WTC11 (cell line): ENCODE data around the gene ALAD. TPM values are rescaled to one million over a fixed set of nuclear protein-coding genes. Genes with fewer than 3 reads are reported as not detected.

Source experiments
- ATAC-seq: fragments of 200-7000 bp; cut with Tn5 transposase; 2 replicates; pipeline ENCODE4 v1.10.0; 2021; ENCODE audit warnings: mild to moderate bottlenecking, moderate library complexity
- CTCF ChIA-PET: fragments of 300-600 bp; sonication (Branson Sonifier 250); formaldehyde crosslinking; loops from one replicate; lab custom pipeline; 2021; ENCODE audit warnings: antibody characterized with exemption; lab: Charles Lee
- POLR2A ChIA-PET: fragments of 350-600 bp; sonication (Branson Sonifier 250); formaldehyde crosslinking; loops from one replicate; lab custom pipeline; 2021; ENCODE audit warnings: antibody characterized with exemption; lab: Charles Lee
- DNase-seq: peaks from one replicate; pipeline ENCODE4 v3.0.0; 2021; ENCODE audit warnings: low spot score
- H3K27ac Mint-ChIP-seq: 2 replicates; pipeline ENCODE4 v1.8.0; 2021; ENCODE audit warnings: mixed read lengths
- H3K27me3 Mint-ChIP-seq: 2 replicates; pipeline ENCODE4 v1.8.0; 2021; ENCODE audit warnings: low read depth, mild to moderate bottlenecking, moderate library complexity, mixed read lengths
- H3K36me3 Mint-ChIP-seq: 2 replicates; pipeline ENCODE4 v1.8.0; 2021; ENCODE audit warnings: mixed read lengths
- H3K4me1 Mint-ChIP-seq: 2 replicates; pipeline ENCODE4 v1.8.0; 2022; ENCODE audit warnings: mixed read lengths
- H3K4me3 Mint-ChIP-seq: 2 replicates; pipeline ENCODE4 v1.8.0; 2021; ENCODE audit warnings: mild to moderate bottlenecking, moderate library complexity, mixed read lengths
- H3K9me3 Mint-ChIP-seq: 2 replicates; pipeline ENCODE4 v1.8.0; 2021; ENCODE audit warnings: mixed read lengths
- ATF2 ChIP-seq: sonication (generic); formaldehyde crosslinking; IDR thresholded peaks from 2 replicates; pipeline ENCODE4 v1.8.1; 2022; ENCODE audit warnings: low read depth, missing genetic modification reagents, borderline replicate concordance
- CDX4 ChIP-seq: fragments of 250-450 bp; sonication (Bioruptor Pico); IDR thresholded peaks from 2 replicates; pipeline ENCODE4 v1.9.0; 2021; ENCODE audit warnings: moderate library complexity, mild to moderate bottlenecking, inconsistent platforms, borderline replicate concordance
- E2F4 ChIP-seq: sonication (generic); formaldehyde crosslinking; IDR thresholded peaks from 2 replicates; pipeline ENCODE4 v1.8.1; 2022; ENCODE audit warnings: low read depth, mild to moderate bottlenecking, moderate library complexity, missing genetic modification reagents, borderline replicate concordance
- E2F5 ChIP-seq: sonication (generic); formaldehyde crosslinking; IDR thresholded peaks from 2 replicates; pipeline ENCODE4 v1.8.1; 2022; ENCODE audit warnings: mild to moderate bottlenecking, moderate library complexity, missing genetic modification reagents
- FOXK1 ChIP-seq: sonication (generic); formaldehyde crosslinking; IDR thresholded peaks from 2 replicates; pipeline ENCODE4 v1.8.0; 2022; ENCODE audit warnings: mild to moderate bottlenecking, moderate library complexity, missing genetic modification reagents
- FOXP4 ChIP-seq: sonication (generic); formaldehyde crosslinking; IDR thresholded peaks from 2 replicates; pipeline ENCODE4 v1.8.0; 2022; ENCODE audit warnings: mild to moderate bottlenecking, missing genetic modification reagents
- GTF2I ChIP-seq: fragments of 250-450 bp; sonication (Bioruptor Pico); conservative IDR thresholded peaks from 2 replicates; pipeline ENCODE4 v1.4.0; 2021; ENCODE audit warnings: mild to moderate bottlenecking
- HMGA2 ChIP-seq: fragments of 250-450 bp; sonication (Bioruptor Pico); IDR thresholded peaks from 2 replicates; pipeline ENCODE4 v1.4.0; 2021; ENCODE audit warnings: mild to moderate bottlenecking, moderate library complexity
- HMGXB4 ChIP-seq: sonication (generic); formaldehyde crosslinking; IDR thresholded peaks from 2 replicates; pipeline ENCODE4 v1.8.1; 2023; ENCODE audit warnings: mild to moderate bottlenecking, moderate library complexity, missing genetic modification reagents
- JAZF1 ChIP-seq: fragments of 250-450 bp; sonication (Bioruptor Pico); IDR thresholded peaks from 2 replicates; pipeline ENCODE4 v1.9.0; 2021; ENCODE audit warnings: moderate library complexity, mild to moderate bottlenecking, inconsistent platforms
- MLX ChIP-seq: sonication (generic); formaldehyde crosslinking; IDR thresholded peaks from 2 replicates; pipeline ENCODE4 v1.8.1; 2023; ENCODE audit warnings: mild to moderate bottlenecking, missing genetic modification reagents, moderate library complexity
- MYBL2 ChIP-seq: sonication (generic); formaldehyde crosslinking; IDR thresholded peaks from 2 replicates; pipeline ENCODE4 v1.8.1; 2023; ENCODE audit warnings: mild to moderate bottlenecking, moderate library complexity, missing genetic modification reagents
- SP1 ChIP-seq: sonication (generic); formaldehyde crosslinking; conservative IDR thresholded peaks from 2 replicates; pipeline ENCODE4 v1.8.1; 2022; ENCODE audit warnings: missing genetic modification reagents
- USF2 ChIP-seq: sonication (generic); formaldehyde crosslinking; IDR thresholded peaks from 2 replicates; pipeline ENCODE4 v1.8.1; 2023; ENCODE audit warnings: mild to moderate bottlenecking, missing genetic modification reagents, moderate library complexity
- ZNF121 ChIP-seq: sonication (generic); formaldehyde crosslinking; IDR thresholded peaks from 2 replicates; pipeline ENCODE4 v1.8.0; 2023; ENCODE audit warnings: missing genetic modification reagents
- ZNF317 ChIP-seq: sonication (generic); formaldehyde crosslinking; IDR thresholded peaks from 2 replicates; pipeline ENCODE4 v1.8.1; 2023; ENCODE audit warnings: low read depth, mild to moderate bottlenecking, moderate library complexity, missing genetic modification reagents, borderline replicate concordance
- ZNF396 ChIP-seq: fragments of 250-450 bp; sonication (Bioruptor Pico); IDR thresholded peaks from 2 replicates; pipeline ENCODE4 v1.8.0; 2021; ENCODE audit warnings: mild to moderate bottlenecking, moderate library complexity, borderline replicate concordance
- ZNF423 ChIP-seq: fragments of 250-450 bp; sonication (Bioruptor Pico); IDR thresholded peaks from 2 replicates; pipeline ENCODE4 v2.1.2; 2022; ENCODE audit warnings: mild to moderate bottlenecking, moderate library complexity
- ZNF512 ChIP-seq: sonication (generic); formaldehyde crosslinking; IDR thresholded peaks from 2 replicates; pipeline ENCODE4 v1.8.1; 2022; ENCODE audit warnings: missing genetic modification reagents, borderline replicate concordance
- ZSCAN18 ChIP-seq: fragments of 250-450 bp; sonication (Bioruptor Pico); IDR thresholded peaks from 2 replicates; pipeline ENCODE4 v2.1.2; 2022; ENCODE audit warnings: mild to moderate bottlenecking, moderate library complexity
- total RNA-seq: library from RNA; stranded (reverse); gene quantifications from 3 replicates; pipeline ENCODE4 v1.2.3, GENCODE V29; 2021

Gene ALAD
- total RNA-seq, 1 experiment from 2014 or later: 15.9 TPM

- Mint-ChIP-seq H3K27me3 (no peaks in the 10 kb centered on the region), H3K4me3 (no peak overlapping the region), H3K27ac (no peak overlapping the region), H3K4me1 (peaks cover 4% of the 10 kb centered on the region; the same call in 1 of the 2 replicates), H3K36me3 (peaks cover 4% of the 10 kb centered on the region), H3K9me3 (no peaks in the 10 kb centered on the region)
- POLR2A ChIA-PET: no interaction called here
- TF ChIP-seq CDX4 (CRISPR knock-in tag) (no peak), HMGXB4 (CRISPR knock-in tag) (no peak), FOXP4 (no peak), FOXK1 (CRISPR knock-in tag) (no peak), ZNF396 (CRISPR knock-in tag) (no peak), HMGA2 (no peak), JAZF1 (no peak), ZNF317 (no peak), ZNF423 (no peak), MLX (CRISPR knock-in tag) (no peak), SP1 (no peak), ZNF121 (CRISPR knock-in tag) (no peak), MYBL2 (CRISPR knock-in tag) (no peak), USF2 (CRISPR knock-in tag) (no peak), ZSCAN18 (CRISPR knock-in tag) (no peak), ATF2 (CRISPR knock-in tag) (no peak)
- DNase-seq: no peak
- no peak for ATAC-seq
- CTCF ChIA-PET: interaction anchor here (1.8 kb wide), 1 partner anchor 9 kb away, joined by 6 read pairs; the partner anchor contains the start of gene ALAD
Observed at GRCh38 chr9:113391917-113392316, 9.2 kb downstream of the ALAD start.

GRCh38 chr9:113390192-113390960, 10.7 kb downstream of the ALAD start:
- CTCF ChIA-PET: no interaction called here
- H3K27me3 Mint-ChIP-seq: no peaks in the 10 kb centered on the region
- no peaks in the 10 kb centered on the region for H3K9me3 Mint-ChIP-seq
- DNase-seq: no peak
- no peaks in the 10 kb centered on the region for H3K4me1 Mint-ChIP-seq
- POLR2A ChIA-PET: no interaction called here
- ATAC-seq: no peak
- no peak overlapping the region for H3K4me3 Mint-ChIP-seq
- peaks cover 4% of the 10 kb centered on the region for H3K36me3 Mint-ChIP-seq
- TF ChIP-seq GTF2I (no peak), ZNF512 (CRISPR knock-in tag) (no peak), E2F5 (CRISPR knock-in tag) (no peak), E2F4 (CRISPR knock-in tag) (no peak)
- TF ChIP-seq, all 79 proteins: peak for 0
- no peak overlapping the region for H3K27ac Mint-ChIP-seq
